GM12865 (cell line): ENCODE measurements around the gene GMPR2.
A peak's percentile ranks its signal among the peaks of the same experiment; 100 is the strongest.

Experiments used
- DNase-seq: peaks from one replicate; pipeline ENCODE4 v3.0.0; 2010; ENCODE audit warnings: low read depth
- H3K4me3 ChIP-seq: 2 replicates; pipeline ENCODE4 v1.5.1; 2011; ENCODE audit warnings: mild to moderate bottlenecking, low read depth, low read length, control low read depth
- TF ChIP-seq, protein P1 (sequence below): IDR thresholded peaks from 2 replicates; pipeline ENCODE4 v1.5.1; 2011; ENCODE audit warnings: low read length, control low read depth, low read depth, inconsistent platforms; ENCODE audit not compliant: insufficient read depth; ENCODE audit errors: missing control alignments

Gene GMPR2

DNA sequence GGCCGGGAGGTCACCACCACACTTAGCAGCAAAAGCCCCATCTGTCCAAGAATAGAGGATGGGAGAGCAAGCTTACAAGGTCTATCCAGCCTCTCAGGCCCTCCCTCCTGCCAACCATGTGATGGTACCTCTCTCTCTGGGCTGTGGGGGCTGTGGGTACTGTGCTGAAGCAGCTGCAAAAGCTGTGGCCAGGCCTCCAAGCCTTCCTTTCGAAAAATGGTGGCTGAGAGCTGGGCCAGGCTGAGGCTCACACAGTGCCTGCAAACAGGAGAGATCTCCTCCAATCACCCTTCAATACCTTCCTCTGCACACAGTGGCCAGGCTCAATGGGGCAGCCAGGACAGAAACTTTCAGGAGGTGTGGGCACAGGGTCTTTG is 45.2 kb upstream of the GMPR2 start:
- TF ChIP-seq, protein P1, sequence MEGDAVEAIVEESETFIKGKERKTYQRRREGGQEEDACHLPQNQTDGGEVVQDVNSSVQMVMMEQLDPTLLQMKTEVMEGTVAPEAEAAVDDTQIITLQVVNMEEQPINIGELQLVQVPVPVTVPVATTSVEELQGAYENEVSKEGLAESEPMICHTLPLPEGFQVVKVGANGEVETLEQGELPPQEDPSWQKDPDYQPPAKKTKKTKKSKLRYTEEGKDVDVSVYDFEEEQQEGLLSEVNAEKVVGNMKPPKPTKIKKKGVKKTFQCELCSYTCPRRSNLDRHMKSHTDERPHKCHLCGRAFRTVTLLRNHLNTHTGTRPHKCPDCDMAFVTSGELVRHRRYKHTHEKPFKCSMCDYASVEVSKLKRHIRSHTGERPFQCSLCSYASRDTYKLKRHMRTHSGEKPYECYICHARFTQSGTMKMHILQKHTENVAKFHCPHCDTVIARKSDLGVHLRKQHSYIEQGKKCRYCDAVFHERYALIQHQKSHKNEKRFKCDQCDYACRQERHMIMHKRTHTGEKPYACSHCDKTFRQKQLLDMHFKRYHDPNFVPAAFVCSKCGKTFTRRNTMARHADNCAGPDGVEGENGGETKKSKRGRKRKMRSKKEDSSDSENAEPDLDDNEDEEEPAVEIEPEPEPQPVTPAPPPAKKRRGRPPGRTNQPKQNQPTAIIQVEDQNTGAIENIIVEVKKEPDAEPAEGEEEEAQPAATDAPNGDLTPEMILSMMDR, result no peak

DNA sequence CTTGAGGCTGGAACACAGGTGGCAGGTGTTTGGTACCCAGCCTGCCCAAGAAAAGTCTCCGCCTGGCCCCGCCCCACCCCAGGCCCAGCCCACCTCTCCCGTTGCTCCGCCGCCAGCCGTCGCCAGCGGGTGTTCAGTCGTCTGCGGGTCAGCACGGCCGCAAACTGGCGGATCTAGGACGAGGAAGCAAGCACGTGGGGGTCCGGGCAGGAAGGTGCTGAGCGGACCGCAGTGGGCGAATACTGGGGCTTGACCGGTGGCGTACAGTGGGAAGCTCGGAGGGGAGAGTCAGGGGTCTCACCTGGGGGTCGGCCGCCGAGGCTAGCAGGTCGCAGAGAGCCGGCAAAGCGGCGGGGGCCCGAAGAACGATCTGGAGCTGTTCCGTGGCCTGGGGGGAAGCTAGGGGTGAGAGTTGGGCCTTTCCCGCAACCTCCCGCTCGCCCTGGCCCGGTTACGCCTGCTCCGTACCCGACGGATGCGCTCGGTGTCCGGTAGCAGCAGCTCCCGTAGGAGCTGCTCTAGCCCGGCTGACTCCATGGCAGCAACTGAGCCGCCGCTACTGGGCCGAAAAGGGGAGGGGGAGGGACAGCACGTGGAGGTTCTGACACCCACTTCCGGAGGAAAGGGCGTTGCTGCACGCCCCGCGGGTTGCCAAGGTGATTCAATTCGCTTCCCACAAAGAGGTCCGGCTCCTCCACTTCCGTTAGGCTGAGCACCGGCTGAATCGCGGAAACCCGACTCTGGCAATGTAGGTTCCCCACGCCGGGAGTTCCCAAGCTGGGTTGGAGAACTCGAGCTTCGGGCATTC is 44.3 kb upstream of the GMPR2 start, which contains the start of gene IPO4:
IPO4 (minus strand) TSS at position 566 of the 808 bp plus-strand sequence; CDS start at position 537, 29 bp downstream.
- TF ChIP-seq, protein P1, result no peak
- DNase-seq, result peak; percentile 99
- peak within 1 kb of the TSS; percentile 64 for H3K4me3 ChIP-seq

More for the DNA sequence above, 45.2 kb upstream of the GMPR2 start:
- peak overlapping the region; percentile 64 for H3K4me3 ChIP-seq
- DNase-seq, result no peak

DNA sequence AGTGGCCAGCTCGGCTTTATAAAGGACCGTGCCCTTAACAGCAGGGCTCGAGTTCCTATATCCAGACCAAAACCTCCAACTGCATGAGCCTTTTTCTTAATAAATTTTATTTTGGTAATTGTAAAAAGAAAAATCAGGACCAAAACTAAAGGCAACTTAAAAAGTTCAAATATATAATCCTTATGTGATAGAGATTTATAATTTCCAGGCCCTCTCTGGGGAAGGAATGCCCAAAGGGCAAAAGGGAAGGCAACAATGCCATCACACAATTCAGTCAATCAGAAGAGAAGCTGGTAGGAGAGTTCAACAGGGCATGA is 43.7 kb upstream of the GMPR2 start:
- TF ChIP-seq, protein P1, result no peak
- no peak for DNase-seq
- peak overlapping the region; percentile 64 for H3K4me3 ChIP-seq

DNA sequence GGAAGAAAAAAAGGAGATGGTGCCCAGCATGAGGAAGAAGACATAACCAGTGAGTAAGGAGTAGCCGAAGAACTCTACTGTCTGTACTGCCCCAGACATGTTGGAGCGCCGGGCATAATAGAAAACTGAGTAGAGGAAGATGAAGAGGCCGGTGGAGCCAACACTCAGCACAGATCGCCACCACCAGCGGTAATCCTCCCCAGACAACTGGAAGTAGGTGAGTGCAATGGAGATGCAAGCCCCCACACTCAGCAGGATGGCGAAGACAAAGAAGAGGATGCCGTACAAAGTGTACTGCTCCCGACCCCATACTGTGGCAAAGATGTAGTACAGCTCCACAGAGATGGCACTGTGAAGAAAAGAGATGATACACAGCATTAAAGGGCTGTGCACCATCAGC is 43.3 kb upstream of the GMPR2 start:
- DNase-seq, result no peak
- H3K4me3 ChIP-seq, result no peak overlapping the region
- TF ChIP-seq, protein P1, result no peak

DNA sequence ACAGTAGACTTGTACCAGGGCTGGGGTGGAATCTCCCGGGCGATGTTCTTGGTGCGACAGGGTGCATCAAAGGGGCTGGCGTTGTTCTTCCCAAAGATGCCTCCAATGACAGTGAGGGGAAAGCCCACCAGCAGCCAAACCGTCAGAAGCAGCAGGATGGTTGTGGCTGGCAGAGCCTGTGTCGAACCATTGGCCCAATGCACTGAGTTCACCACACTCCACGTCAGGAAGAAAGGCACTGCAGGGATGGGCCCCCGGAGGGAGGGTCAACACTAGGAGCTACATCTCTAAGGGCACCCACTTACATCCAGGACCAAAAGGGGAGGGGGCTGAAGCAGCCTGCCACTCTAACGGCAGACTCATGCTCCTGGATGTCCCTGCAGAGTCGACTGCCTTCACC is 42.3 kb upstream of the GMPR2 start:
- no peak for DNase-seq
- no peak overlapping the region for H3K4me3 ChIP-seq
- TF ChIP-seq, protein P1, result no peak

DNA sequence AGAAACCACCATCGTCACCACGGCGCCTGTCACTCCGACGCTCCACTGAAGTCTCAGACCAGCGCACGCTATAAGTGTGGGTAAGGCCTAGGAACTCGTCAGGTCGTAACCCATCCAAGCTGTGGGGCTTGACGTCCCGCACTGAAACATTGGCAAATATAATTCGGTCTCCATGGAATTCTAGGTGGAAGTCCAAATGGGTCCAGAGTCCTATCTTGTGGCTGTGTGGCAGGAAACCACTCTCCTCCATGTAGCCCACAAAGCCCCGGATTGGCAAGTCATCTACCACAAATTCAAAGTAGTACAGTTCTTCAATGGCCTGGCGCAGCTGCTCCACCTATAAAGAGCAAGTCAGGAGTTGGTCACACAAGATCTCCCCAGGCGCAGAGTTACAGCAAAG is 39.8 kb upstream of the GMPR2 start:
- no peak overlapping the region for H3K4me3 ChIP-seq
- TF ChIP-seq, protein P1, result no peak

DNA sequence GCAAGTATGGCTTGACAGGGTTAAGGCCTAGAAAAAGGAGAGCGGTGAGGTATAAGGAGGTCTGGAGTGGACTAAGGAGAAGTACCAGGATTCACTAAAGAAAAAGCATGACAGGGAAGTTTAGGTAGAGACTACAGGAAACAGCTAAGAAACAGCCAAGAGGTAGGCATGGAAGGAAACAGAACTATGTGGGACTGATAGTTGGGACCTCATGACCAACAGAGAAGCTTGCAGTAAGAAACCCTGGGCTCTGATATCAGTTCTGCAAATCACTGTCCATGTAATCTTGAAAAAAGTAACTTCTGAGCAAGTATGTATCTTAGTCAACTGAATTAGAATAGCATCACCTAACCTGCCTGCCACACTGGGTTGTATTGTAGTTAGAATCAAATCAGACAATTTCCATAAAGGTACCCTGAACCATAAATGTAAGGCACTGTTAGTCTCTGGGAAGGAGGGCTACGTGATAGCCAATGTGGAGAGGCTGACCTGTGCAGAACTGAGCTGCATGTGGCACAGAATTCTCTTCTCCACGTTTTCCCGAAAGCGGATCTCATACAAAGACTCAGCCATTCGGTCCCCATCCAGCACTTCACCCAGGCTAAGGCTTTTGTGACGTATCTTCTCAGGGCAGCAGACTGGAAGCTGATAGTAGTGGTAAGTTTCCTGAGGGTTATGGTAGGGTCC is 38.4 kb upstream of the GMPR2 start:
- H3K4me3 ChIP-seq, result peak overlapping the region; percentile 77
- no peak for DNase-seq
- TF ChIP-seq, protein P1, result no peak

More for the DNA sequence above, 39.8 kb upstream of the GMPR2 start:
- no peak for DNase-seq
